Anterior cingulate cortex (tissue), 58 donors: ENCODE measurements around the gene DPYD.

ENCODE experiments used
- DNase-seq, 58 donors: peaks; one replicate each; lab custom pipeline; 2025; lab: John Stamatoyannopoulos, UW

DPYD gene

DNA sequence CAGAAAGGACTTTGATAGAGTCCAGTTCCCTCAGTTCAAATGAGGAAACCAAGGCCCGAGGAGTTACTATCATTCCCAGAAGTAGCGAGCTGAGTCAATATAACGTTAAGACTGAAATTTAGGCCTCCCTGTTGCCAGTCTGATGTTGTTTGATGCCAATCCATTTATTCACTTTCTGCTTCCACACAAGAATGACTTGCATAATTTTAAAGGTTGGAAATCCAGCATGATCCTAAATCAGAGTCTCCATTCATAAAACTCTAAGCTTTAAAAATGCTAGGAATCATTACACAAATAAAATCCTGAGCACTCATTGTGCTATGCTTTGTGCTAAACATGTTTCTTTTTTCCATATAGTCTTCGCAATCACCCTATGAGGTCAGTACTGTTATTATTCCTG is 784.9 kb downstream of the DPYD start:
- DNase-seq = no peak

GRCh38 chr1:97128426-97128825 is 792.4 kb downstream of the DPYD start:
- no peak for DNase-seq

DNA sequence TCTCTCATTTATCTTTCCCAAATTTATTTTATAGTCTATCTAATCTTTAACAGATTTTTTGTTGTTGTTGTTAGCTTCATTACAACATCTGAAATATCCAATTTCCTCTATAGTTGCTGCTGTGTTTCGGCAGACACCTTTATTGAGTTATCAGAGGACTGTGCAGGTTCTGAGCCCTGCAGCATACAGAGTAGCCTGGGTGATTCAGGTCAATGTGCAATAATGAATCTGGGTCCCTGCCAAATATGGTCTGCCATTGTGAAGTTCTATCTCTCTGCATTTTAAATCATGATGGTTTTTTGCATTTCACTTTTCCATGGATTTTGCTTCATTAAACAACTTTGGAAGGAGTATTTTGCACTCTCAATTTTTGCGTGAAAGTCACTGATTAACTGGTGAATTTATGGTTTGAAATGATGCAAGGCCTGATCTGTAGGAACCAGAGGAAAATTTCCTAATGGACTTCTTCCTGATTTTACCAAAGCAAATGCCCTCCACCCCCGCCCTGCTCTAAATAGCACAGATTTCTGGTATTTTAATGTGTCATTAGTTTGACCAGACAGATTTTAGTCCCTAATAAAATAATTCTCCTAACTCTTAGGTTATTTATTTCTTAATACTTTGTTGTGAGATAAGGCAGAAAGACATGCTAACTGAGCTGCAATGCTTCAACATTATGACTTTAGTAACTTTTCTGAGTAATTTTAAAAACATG is 797.0 kb downstream of the DPYD start:
- no peak for DNase-seq

GRCh38 chr1:97120806-97121205 is 800.0 kb downstream of the DPYD start:
- DNase-seq = no peak

GRCh38 chr1:97119260-97120158 is 801.3 kb downstream of the DPYD start:
- no peak for DNase-seq

DNA sequence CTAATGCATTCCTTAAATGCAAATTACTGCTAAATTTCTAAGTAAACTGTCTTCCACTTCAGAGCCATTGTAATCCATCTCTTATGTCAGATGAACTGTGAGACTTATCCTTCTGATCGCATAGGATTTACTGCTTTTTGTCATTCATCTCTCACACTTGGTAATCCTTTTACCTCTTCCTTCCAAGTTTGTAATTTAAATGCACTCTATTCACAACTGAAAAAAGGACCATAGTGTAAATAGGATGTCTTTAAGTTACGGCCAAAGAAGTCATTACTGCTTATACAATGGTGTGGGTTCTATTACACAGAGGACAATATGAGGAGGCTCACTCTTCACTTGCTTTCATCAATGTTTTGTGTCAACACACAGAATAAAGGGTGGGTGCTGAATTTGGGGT is 806.0 kb downstream of the DPYD start:
- no peak for DNase-seq

DNA sequence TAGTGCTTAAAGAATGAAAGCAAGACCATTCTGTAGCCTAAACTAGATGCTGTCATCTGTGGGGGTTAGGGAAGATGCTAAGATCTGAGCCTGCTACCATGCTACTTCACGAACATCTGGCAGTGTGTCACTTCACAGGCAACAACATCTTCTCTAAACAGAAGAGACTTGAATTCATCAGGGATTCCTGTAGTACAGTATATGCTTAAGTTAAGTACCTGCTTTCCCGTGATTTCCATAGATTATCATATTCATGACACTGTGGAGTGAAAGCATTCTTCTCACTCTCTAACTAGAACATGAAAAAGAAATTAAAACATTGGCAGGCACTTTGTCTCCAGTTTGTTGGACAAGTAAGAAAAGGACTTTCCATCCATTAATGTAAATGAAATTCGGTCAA is 808.4 kb downstream of the DPYD start:
- DNase-seq = no peak

DNA sequence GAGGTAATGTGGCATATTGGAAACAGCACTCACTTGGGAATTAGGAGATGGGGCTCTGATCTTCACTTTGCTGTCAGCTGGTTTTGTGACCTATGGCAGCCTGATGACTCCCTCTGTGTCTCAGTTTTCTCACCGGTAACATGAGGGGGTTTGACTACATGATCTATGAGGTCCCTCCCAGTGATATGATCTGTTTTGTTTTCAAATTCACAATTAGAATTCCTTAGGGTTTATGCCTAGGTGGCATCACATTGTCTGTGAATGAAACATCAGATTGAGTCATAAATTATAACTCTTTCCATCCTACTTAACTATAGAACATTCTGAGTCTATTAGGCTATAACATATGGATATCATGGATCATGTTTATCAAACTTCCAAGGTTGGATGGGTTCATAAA is 812.7 kb downstream of the DPYD start:
- DNase-seq = no peak

DNA sequence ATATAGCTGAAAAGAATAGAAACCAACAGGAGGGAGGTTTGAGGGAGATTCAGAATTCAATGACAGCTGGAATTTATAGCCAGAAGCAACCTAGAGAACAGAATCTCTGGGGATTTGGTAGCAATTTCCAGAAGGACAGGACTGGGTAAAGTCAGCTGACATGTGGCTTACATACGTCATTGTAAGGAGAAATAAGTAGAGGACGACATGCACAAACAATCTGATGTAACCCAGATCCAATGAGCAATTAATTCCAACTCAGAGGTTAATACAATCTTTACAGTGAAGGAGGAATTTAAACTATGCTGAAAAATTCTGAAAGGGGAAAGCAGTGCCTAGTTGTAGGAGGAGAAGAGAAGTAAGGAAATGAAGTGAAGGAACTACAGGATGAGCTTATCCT is 815.3 kb downstream of the DPYD start:
- no peak for DNase-seq

DNA sequence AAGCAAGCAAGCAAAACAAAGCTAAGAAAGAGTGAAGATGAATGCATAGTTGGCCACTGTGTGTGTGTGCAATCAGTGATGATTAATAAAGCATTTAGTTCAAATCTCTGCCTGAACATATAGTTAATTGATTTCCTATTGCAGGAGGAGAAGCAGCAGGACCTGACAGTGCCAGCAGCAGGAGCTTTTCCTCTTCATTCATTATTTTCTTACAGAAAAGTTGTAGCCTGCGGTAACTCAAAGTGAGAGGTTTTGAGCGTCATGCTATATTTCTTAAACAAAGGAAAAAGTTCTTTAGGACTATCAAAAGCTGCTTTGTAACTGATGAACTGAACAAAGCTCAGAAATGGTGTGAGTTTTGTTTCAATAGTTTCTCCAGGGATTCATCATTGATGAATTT is 819.3 kb downstream of the DPYD start:
- DNase-seq = no peak

GRCh38 chr1:97097404-97097925 is 823.4 kb downstream of the DPYD start:
- DNase-seq = no peak

- no peak for DNase-seq
Measured at GRCh38 chr1:97095764-97096163, 825.1 kb downstream of the DPYD start.

DNA sequence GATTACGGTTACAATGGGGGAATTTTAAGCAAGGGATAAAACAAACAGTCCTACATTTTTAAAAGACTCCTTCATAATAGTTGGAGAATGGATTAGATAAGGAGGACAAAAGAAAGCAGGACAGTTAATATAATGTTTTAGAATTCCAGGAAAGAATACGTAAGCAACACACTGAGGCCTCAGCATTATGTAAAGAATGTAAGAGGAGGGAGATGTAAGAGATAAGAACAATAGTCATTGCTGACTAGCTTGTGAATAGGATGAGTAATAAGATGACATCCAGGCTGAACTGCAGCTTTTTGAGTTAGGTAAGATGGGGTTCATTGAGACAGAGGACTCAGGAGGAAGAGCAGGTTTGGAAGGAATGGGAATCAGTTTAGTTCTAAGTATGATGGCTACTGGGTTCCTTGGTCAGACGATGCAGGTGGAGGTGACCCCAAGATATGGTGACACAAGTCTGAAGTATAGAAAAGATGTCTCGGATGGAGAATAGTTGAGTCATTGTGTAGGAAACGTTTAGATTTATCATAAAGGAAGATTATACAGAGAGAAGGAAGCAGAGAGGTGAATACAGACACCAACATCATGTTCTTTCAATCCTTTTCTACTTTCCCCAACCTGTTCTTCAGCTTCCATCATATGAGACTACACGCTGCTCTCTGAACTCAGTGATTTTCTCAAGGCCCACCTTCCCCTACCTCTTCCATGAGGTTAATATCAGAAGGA is 826.4 kb downstream of the DPYD start:
- DNase-seq = no peak

GRCh38 chr1:97093741-97094140 is 827.1 kb downstream of the DPYD start:
- DNase-seq = no peak

GRCh38 chr1:97092824-97093223 is 828.0 kb downstream of the DPYD start:
- no peak for DNase-seq

DNA sequence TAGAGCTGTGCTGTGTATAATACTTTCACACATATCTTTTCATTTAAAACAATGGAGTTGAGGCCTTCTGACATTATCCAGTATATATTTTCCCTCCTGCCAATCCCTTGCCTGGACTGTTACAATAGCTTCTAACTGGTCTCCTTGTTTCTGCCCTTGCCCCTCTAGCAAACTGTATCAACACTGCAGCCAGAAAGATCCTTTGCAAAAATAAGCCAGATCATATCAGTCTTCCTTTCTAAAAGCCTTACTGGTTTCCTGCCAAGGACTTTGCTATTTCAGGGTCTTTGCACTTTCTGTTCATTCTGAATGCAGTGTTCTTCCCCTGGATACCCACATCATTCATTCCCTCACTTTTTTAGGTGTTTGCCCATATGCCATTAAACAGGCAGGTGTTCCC is 829.2 kb downstream of the DPYD start:
- no peak for DNase-seq

DNA sequence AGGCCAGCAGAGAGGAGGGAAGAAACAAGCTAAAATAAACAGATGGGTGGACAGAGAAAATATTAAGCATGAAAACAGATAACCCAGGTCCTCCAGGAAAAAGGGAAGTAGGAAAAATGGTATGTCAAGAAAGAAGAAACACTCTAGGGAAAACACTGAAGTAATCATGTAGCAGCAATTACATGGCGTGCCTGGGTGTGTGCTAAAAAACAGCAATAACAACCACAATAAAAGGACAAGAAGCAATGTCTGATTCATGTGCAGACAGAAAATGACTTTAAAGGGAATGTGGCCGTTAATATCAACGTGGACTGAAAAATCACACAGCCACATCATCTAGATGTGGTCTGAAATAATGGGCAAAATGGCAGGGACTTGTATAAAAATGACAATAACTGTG is 829.6 kb downstream of the DPYD start:
- no peak for DNase-seq

GRCh38 chr1:97090725-97091124 is 830.1 kb downstream of the DPYD start:
- no peak for DNase-seq

GRCh38 chr1:97089173-97089572 is 831.7 kb downstream of the DPYD start:
- DNase-seq = no peak

- DNase-seq = no peak
Measured at GRCh38 chr1:97088391-97088790, 832.4 kb downstream of the DPYD start.

- no peak for DNase-seq
Measured at GRCh38 chr1:97084546-97084945, 836.3 kb downstream of the DPYD start.
